GM12801 (cell line): ENCODE results near the gene HPS5.

Source experiments
- CTCF ChIP-seq: IDR thresholded peaks from one replicate; pipeline ENCODE4 v1.5.1; 2011; ENCODE audit warnings: control low read depth; ENCODE audit not compliant: insufficient read length; ENCODE audit errors: extremely low read depth

Gene HPS5

GRCh38 chr11:18364495-18365073 is 42.6 kb upstream of the HPS5 start:
- no peak for TF ChIP-seq CTCF

- no peak for TF ChIP-seq CTCF
Measured at GRCh38 chr11:18361154-18361553, 39.2 kb upstream of the HPS5 start.

DNA sequence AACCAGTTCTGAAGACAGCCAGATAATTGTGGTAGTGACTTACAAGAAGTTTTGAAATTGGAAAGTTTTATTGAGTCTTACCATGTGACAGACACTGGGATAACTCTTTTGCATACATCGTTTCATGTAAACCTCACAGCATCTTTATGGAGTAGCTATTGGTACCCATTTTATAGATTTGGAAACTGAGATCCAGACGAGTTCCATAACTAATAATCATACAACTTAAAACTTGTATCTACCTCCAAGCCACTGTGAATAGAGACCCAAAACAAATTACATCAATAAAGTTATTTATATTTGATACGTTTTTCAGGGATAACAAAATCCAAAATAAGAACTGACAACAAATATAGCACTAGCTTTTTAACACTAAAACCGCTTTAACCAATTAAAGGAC is 36.7 kb upstream of the HPS5 start:
- TF ChIP-seq CTCF: no peak

DNA sequence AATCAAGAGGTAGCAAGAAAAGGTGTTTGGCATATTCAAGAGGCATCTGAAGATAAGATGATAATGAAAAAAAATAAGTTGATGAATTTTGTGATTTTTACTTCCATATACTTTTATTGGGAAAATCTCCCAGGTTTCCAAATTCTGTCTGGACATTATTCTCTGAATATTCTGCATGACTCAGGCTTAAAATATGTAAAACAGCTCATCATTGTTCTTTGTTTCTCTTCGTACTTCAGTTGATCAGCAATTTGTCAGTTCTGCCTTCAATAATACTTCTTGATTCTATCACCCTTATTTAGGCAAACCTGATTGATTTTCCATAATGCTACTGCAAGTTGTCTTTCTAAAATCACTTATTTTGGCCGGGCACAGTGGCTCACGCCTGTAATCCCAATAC is 30.6 kb upstream of the HPS5 start:
- TF ChIP-seq CTCF: no peak

GRCh38 chr11:18347471-18348125 is 25.7 kb upstream of the HPS5 start:
- TF ChIP-seq CTCF: no peak

DNA sequence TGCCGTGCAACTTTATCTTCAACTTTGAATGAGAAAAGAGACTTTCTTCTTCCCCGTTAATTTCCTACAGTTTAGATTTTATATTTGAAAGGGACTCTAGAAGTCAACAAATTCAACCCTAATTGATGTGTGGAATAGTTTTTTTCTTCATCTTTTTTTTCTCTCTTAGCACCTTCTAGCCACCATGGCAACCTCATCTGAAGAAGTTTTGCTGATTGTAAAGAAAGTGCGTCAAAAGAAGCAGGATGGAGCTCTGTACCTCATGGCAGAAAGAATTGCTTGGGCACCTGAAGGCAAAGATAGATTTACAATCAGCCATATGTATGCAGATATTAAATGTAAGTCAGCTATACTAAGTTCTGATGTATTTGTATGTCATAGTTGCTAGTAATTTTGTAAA is 11.0 kb upstream of the HPS5 start:
- no peak for TF ChIP-seq CTCF

DNA sequence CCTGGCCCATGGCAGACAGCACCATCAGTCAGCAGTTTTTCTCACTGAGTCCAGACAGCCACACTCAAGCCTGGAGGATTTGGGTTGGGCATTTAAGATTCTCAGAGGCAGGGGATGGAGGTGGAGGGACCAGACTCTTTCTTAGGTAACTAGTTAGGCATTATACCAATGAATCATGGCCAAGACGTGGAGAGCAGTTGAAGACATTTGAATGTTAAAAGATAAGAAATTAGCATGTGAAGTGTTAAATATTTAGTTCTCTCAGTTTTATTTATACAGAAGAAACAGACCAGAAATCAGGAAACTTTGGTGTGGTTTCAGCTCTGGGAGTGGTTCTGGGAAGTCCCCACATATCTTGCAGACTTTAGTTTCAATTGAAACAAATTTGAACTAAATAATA is 10.4 kb upstream of the HPS5 start:
- TF ChIP-seq CTCF: no peak
